Liver (tissue), 9 donors: Measurements from ENCODE around the gene MRPL40. TPM values are rescaled to one million over a fixed set of nuclear protein-coding genes. Genes with fewer than 3 reads are reported as not detected.
"Not testable (repeated sequence)": the region's sequence is repeated elsewhere in the genome, so short reads cannot be mapped to it uniquely, and the experiment has no call there.

Source experiments
- DNase-seq: peaks from one replicate; pipeline ENCODE4 v3.0.0-alpha.2; 2017; ENCODE audit warnings: low spot score
- H3K27ac ChIP-seq, 2 donors: one replicate each; pipeline ENCODE4 v1.7.0; 2013; ENCODE audit warnings: inconsistent platforms in 2 of 2, low read length in 2 of 2, control low read depth in 1 of 2, low read depth in 1 of 2, mild to moderate bottlenecking in 1 of 2
- H3K27me3 ChIP-seq, 4 donors: one replicate each; pipeline versions ENCODE4 v1.6.1 to v1.7.0; 2013; ENCODE audit warnings: low read length in 3 of 4, inconsistent platforms in 1 of 4, mild to moderate bottlenecking in 1 of 4, moderate library complexity in 1 of 4; ENCODE audit not compliant: control insufficient read depth in 4 of 4, insufficient read depth in 4 of 4
- H3K36me3 ChIP-seq, 4 donors: one replicate each; pipeline versions ENCODE4 v1.6.1 to v1.7.0; 2013; ENCODE audit warnings: low read length in 3 of 4, mild to moderate bottlenecking in 3 of 4, low read depth in 1 of 4, moderate library complexity in 1 of 4; ENCODE audit not compliant: control insufficient read depth in 4 of 4, insufficient read depth in 3 of 4
- H3K4me1 ChIP-seq, 4 donors: one replicate each; pipeline versions ENCODE4 v1.6.1 to v1.7.0; 2013; ENCODE audit warnings: low read length in 3 of 4, mild to moderate bottlenecking in 3 of 4, moderate library complexity in 1 of 4; ENCODE audit not compliant: control insufficient read depth in 4 of 4, insufficient read depth in 4 of 4
- H3K4me3 ChIP-seq, 3 donors: one replicate each; pipeline versions ENCODE4 v1.6.1 to v1.7.0; 2013; ENCODE audit warnings: low read length in 3 of 3, control low read depth in 1 of 3, low read depth in 1 of 3, mild to moderate bottlenecking in 1 of 3
- H3K9ac ChIP-seq, 2 donors: one replicate each; pipeline ENCODE4 v1.7.0; 2013; ENCODE audit warnings: low read length in 2 of 2, mild to moderate bottlenecking in 2 of 2, moderate library complexity in 2 of 2, control low read depth in 1 of 2, low read depth in 1 of 2
- H3K9me3 ChIP-seq, 4 donors: one replicate each; pipeline versions ENCODE4 v1.6.1 to v1.7.0; 2013; ENCODE audit warnings: low read length in 3 of 4; ENCODE audit not compliant: control insufficient read depth in 4 of 4
- CTCF ChIP-seq: fragments of 150-350 bp; IDR thresholded peaks from 2 replicates; pipeline ENCODE4 v1.5.1; 2017; ENCODE audit warnings: improper control_type of control experiment, low read depth, low read length; ENCODE audit not compliant: missing input control
- FOXA2 ChIP-seq: IDR thresholded peaks from 2 replicates; pipeline ENCODE4 v1.6.1; 2016; ENCODE audit warnings: antibody characterized with exemption
- HNF4A ChIP-seq, 2 donors: conservative IDR thresholded peaks; 2 replicates each; pipeline ENCODE4 v1.6.1; 2016; ENCODE audit warnings: antibody characterized with exemption in 2 of 2, mild to moderate bottlenecking in 2 of 2
- HNF4G ChIP-seq: IDR thresholded peaks from 2 replicates; pipeline ENCODE4 v1.6.1; 2016; ENCODE audit warnings: antibody characterized with exemption
- JUND ChIP-seq, 2 donors: IDR thresholded peaks; 2 replicates each; pipeline ENCODE4 v1.6.1; 2016; ENCODE audit warnings: antibody characterized with exemption in 2 of 2
- NR2F2 ChIP-seq: IDR thresholded peaks from 2 replicates; pipeline ENCODE4 v1.6.1; 2016; ENCODE audit warnings: antibody characterized with exemption
- RAD21 ChIP-seq, 2 donors: IDR thresholded peaks; 2 replicates each; pipeline ENCODE4 v1.6.1; 2016; ENCODE audit warnings: antibody characterized with exemption in 2 of 2, mild to moderate bottlenecking in 2 of 2
- REST ChIP-seq: IDR thresholded peaks from 2 replicates; pipeline ENCODE4 v1.6.1; 2016; ENCODE audit warnings: antibody characterized with exemption, mild to moderate bottlenecking
- RXRA ChIP-seq, 2 donors: IDR thresholded peaks; 2 replicates each; pipeline ENCODE4 v1.6.1; 2017 to 2018; ENCODE audit warnings: antibody characterized with exemption in 2 of 2, mild to moderate bottlenecking in 1 of 2
- SP1 ChIP-seq: IDR thresholded peaks from 2 replicates; pipeline ENCODE4 v1.6.1; 2018; ENCODE audit warnings: antibody characterized with exemption, mild to moderate bottlenecking
- TAF1 ChIP-seq: conservative IDR thresholded peaks from 2 replicates; pipeline ENCODE4 v1.6.1; 2016; ENCODE audit warnings: antibody characterized with exemption, mild to moderate bottlenecking
- WGBS: extraction: QIAGEN DNeasy Blood & Tissue Kit; methylation state at CpG from one replicate; pipeline ENCODE4 v1.1.7; 2013; 5-methylcytosine and 5-hydroxymethylcytosine counted together
- polyA plus RNA-seq, 2 donors: library from polyadenylated mRNA; stranded (reverse) in 1 of 2; unstranded in 1 of 2; fragments of 200-250 nt in 1 of 2; fragments of >200 nt in 1 of 2; fragmentation: Nextera tagmentation in 1 of 2; extraction: Ambion mirVana in 1 of 2; gene quantifications; one replicate each; pipeline versions ENCODE4 v1.2.1 to v1.2.3, GENCODE V29; 2013 to 2015
- total RNA-seq, 2 donors: library from RNA; depleted of rRNA; stranded (reverse); fragments of >200 nt; gene quantifications; one replicate each; pipeline ENCODE4 v1.2.3, GENCODE V29; 2014
- TF ChIP-seq, protein P1 (sequence below): IDR thresholded peaks from 2 replicates; pipeline ENCODE4 v1.6.1; 2016; ENCODE audit warnings: antibody characterized with exemption
- donor health status: healthy.
- donor health status: healthy.
- donor health status: healthy.
- donor health status: healthy.
- donor health status: healthy.

MRPL40 gene
- total and polyA plus RNA-seq, 4 donors = 11.3 to 52.0 (median 27.7) TPM

DNA sequence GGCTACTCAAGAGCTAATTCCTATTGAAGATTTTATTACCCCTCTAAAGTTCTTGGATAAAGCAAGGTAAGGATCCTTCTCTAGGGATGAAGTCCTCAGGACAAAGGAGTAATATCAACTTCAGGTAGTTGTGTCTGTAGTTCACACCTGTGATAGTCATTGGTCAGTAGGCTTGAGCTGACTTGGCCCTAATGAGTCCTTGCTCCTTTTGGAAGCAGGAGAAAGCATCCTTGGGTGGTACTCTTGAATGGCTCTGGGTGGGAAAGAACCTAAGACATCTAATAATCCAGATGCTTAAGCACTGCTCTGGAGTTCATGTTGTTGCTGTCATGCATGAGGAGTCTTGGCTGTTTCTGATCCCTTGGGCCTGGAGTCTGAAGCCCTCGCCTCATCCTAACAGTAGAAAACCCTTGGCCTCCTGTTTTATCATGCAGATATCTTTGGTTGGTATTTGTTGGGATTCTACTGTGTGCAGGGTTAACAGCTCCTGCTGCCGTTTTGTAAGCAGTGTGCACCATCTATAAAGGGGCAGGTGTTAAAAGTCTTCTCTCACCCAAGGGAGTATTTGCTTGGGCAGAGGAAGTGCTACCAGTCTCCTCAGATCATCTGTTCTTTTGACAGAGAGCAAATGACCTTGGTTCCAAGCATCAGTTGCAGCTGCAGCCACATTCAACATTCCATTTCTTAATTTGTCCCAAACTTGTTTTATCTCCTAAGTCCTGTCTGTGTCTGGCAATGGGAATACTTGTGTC lies 2.7 kb downstream of the MRPL40 start:
- 92% methylated on average over 2 of the region's 2 CpGs for whole genome bisulfite sequencing
- peaks cover 3 to 16% (median 11%) of the 10 kb centered on the region in 4 donors for H3K36me3 ChIP-seq
- H3K4me1 ChIP-seq = peaks cover 0 to 18% (median 14%) of the 10 kb centered on the region in 4 donors
- no peaks in the 10 kb centered on the region for H3K9me3 ChIP-seq
- TF ChIP-seq NR2F2 (no peak), SP1 (no peak), HNF4G (no peak), CTCF (no peak), RXRA (IDR thresholded peaks at IDR 0.05) (no peak), HNF4A (conservative IDR thresholded peaks at IDR 0.05) (no peak), TAF1 (no peak), JUND (IDR thresholded peaks at IDR 0.05) (no peak), REST (no peak), RAD21 (IDR thresholded peaks at IDR 0.05) (no peak), FOXA2 (no peak)
- TF ChIP-seq, protein P1, sequence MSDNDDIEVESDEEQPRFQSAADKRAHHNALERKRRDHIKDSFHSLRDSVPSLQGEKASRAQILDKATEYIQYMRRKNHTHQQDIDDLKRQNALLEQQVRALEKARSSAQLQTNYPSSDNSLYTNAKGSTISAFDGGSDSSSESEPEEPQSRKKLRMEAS = no peak
- H3K4me3 ChIP-seq = no peak overlapping the region
- no peaks in the 10 kb centered on the region for H3K27me3 ChIP-seq
- H3K9ac ChIP-seq = no peak overlapping the region
- no peak for DNase-seq
- no peak overlapping the region for H3K27ac ChIP-seq

DNA sequence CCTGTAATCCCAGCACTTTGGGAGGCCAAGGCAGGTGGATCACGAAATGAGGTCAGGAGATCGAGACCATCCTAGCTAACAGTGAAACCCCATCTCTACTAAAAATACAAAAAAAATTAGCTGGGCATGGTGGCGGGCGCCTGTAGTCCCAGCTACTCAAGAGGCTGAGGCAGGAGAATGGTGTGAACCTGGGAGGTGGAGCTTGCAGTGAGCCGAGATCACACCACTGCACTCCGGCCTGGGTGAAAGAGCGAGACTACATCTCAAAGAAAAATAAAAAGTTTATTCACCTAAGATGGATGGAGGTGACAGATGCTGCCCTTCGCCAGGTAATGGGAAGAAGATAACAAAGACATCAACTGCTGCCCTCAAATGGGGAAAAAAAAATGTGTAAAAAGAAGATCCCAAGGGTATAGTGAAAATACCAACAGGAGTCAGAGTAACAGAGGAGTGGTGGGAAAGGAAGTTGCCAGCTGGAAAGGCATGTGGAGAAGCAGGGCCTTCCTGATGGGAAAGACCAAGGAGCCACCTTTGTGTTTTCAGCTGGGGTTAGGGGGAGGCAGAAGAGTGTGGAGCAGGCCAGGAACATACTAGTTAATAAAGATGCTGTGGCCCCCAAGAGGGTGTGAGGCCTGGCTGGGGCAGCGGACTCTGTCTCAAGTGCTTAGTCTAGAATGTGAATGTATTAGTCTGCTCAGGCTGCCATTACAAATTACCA lies 4.3 kb downstream of the MRPL40 start:
- H3K27ac ChIP-seq, DNase-seq, H3K9me3 ChIP-seq, H3K4me3 ChIP-seq, H3K9ac ChIP-seq, H3K27me3 ChIP-seq: not testable (repeated sequence)
- peaks cover 0 to 14% (median 7%) of the 10 kb centered on the region in 4 donors for H3K4me1 ChIP-seq
- WGBS = 96% methylated on average over 9 of the region's 9 CpGs
- peaks cover 3 to 16% (median 11%) of the 10 kb centered on the region in 4 donors for H3K36me3 ChIP-seq
